Liver (tissue), 9 donors: ENCODE data around the gene PIGV. TPM values are rescaled to one million over a fixed set of nuclear protein-coding genes. Genes with fewer than 3 reads are reported as not detected.

Experiments
- DNase-seq: peaks from one replicate; pipeline ENCODE4 v3.0.0-alpha.2; 2017; ENCODE audit warnings: low spot score
- H3K27ac ChIP-seq, 2 donors: one replicate each; pipeline ENCODE4 v1.7.0; 2013; ENCODE audit warnings: inconsistent platforms in 2 of 2, low read length in 2 of 2, control low read depth in 1 of 2, low read depth in 1 of 2, mild to moderate bottlenecking in 1 of 2
- H3K27me3 ChIP-seq, 4 donors: one replicate each; pipeline versions ENCODE4 v1.6.1 to v1.7.0; 2013; ENCODE audit warnings: low read length in 3 of 4, inconsistent platforms in 1 of 4, mild to moderate bottlenecking in 1 of 4, moderate library complexity in 1 of 4; ENCODE audit not compliant: control insufficient read depth in 4 of 4, insufficient read depth in 4 of 4
- H3K36me3 ChIP-seq, 4 donors: one replicate each; pipeline versions ENCODE4 v1.6.1 to v1.7.0; 2013; ENCODE audit warnings: low read length in 3 of 4, mild to moderate bottlenecking in 3 of 4, low read depth in 1 of 4, moderate library complexity in 1 of 4; ENCODE audit not compliant: control insufficient read depth in 4 of 4, insufficient read depth in 3 of 4
- H3K4me1 ChIP-seq, 4 donors: one replicate each; pipeline versions ENCODE4 v1.6.1 to v1.7.0; 2013; ENCODE audit warnings: low read length in 3 of 4, mild to moderate bottlenecking in 3 of 4, moderate library complexity in 1 of 4; ENCODE audit not compliant: control insufficient read depth in 4 of 4, insufficient read depth in 4 of 4
- H3K4me3 ChIP-seq, 3 donors: one replicate each; pipeline versions ENCODE4 v1.6.1 to v1.7.0; 2013; ENCODE audit warnings: low read length in 3 of 3, control low read depth in 1 of 3, low read depth in 1 of 3, mild to moderate bottlenecking in 1 of 3
- H3K9ac ChIP-seq, 2 donors: one replicate each; pipeline ENCODE4 v1.7.0; 2013; ENCODE audit warnings: low read length in 2 of 2, mild to moderate bottlenecking in 2 of 2, moderate library complexity in 2 of 2, control low read depth in 1 of 2, low read depth in 1 of 2
- H3K9me3 ChIP-seq, 4 donors: one replicate each; pipeline versions ENCODE4 v1.6.1 to v1.7.0; 2013; ENCODE audit warnings: low read length in 3 of 4; ENCODE audit not compliant: control insufficient read depth in 4 of 4
- ATF3 ChIP-seq: IDR thresholded peaks from 2 replicates; pipeline ENCODE4 v1.6.1; 2016; ENCODE audit warnings: antibody characterized with exemption
- CTCF ChIP-seq: fragments of 150-350 bp; IDR thresholded peaks from 2 replicates; pipeline ENCODE4 v1.5.1; 2017; ENCODE audit warnings: improper control_type of control experiment, low read depth, low read length; ENCODE audit not compliant: missing input control
- EGR1 ChIP-seq, 2 donors: IDR thresholded peaks; 2 replicates each; pipeline ENCODE4 v1.6.1; 2016 to 2018; ENCODE audit warnings: antibody characterized with exemption in 2 of 2, low read depth in 2 of 2
- FOXA1 ChIP-seq: IDR thresholded peaks from 2 replicates; pipeline ENCODE4 v1.6.1; 2016; ENCODE audit warnings: antibody characterized with exemption
- FOXA2 ChIP-seq: IDR thresholded peaks from 2 replicates; pipeline ENCODE4 v1.6.1; 2016; ENCODE audit warnings: antibody characterized with exemption
- GABPA ChIP-seq, 2 donors: IDR thresholded peaks in 1 of 2; conservative IDR thresholded peaks in 1 of 2; 2 replicates each; pipeline ENCODE4 v1.6.1; 2016; ENCODE audit warnings: antibody characterized with exemption in 2 of 2, mild to moderate bottlenecking in 1 of 2, moderate library complexity in 1 of 2
- HNF4A ChIP-seq, 2 donors: conservative IDR thresholded peaks; 2 replicates each; pipeline ENCODE4 v1.6.1; 2016; ENCODE audit warnings: antibody characterized with exemption in 2 of 2, mild to moderate bottlenecking in 2 of 2
- HNF4G ChIP-seq: IDR thresholded peaks from 2 replicates; pipeline ENCODE4 v1.6.1; 2016; ENCODE audit warnings: antibody characterized with exemption
- JUND ChIP-seq, 2 donors: IDR thresholded peaks; 2 replicates each; pipeline ENCODE4 v1.6.1; 2016; ENCODE audit warnings: antibody characterized with exemption in 2 of 2
- MAX ChIP-seq: IDR thresholded peaks from 2 replicates; pipeline ENCODE4 v1.6.1; 2016; ENCODE audit warnings: antibody characterized with exemption
- NR2F2 ChIP-seq: IDR thresholded peaks from 2 replicates; pipeline ENCODE4 v1.6.1; 2016; ENCODE audit warnings: antibody characterized with exemption
- RAD21 ChIP-seq, 2 donors: IDR thresholded peaks; 2 replicates each; pipeline ENCODE4 v1.6.1; 2016; ENCODE audit warnings: antibody characterized with exemption in 2 of 2, mild to moderate bottlenecking in 2 of 2
- REST ChIP-seq: IDR thresholded peaks from 2 replicates; pipeline ENCODE4 v1.6.1; 2016; ENCODE audit warnings: antibody characterized with exemption, mild to moderate bottlenecking
- RXRA ChIP-seq, 2 donors: IDR thresholded peaks; 2 replicates each; pipeline ENCODE4 v1.6.1; 2017 to 2018; ENCODE audit warnings: antibody characterized with exemption in 2 of 2, mild to moderate bottlenecking in 1 of 2
- SP1 ChIP-seq: IDR thresholded peaks from 2 replicates; pipeline ENCODE4 v1.6.1; 2018; ENCODE audit warnings: antibody characterized with exemption, mild to moderate bottlenecking
- TAF1 ChIP-seq: conservative IDR thresholded peaks from 2 replicates; pipeline ENCODE4 v1.6.1; 2016; ENCODE audit warnings: antibody characterized with exemption, mild to moderate bottlenecking
- YY1 ChIP-seq: IDR thresholded peaks from 2 replicates; pipeline ENCODE4 v1.6.1; 2016; ENCODE audit warnings: antibody characterized with exemption, mild to moderate bottlenecking
- ZBTB33 ChIP-seq: IDR thresholded peaks from 2 replicates; pipeline ENCODE4 v1.6.1; 2016; ENCODE audit warnings: antibody characterized with exemption
- WGBS: extraction: QIAGEN DNeasy Blood & Tissue Kit; methylation state at CpG from one replicate; pipeline ENCODE4 v1.1.7; 2013; 5-methylcytosine and 5-hydroxymethylcytosine counted together
- polyA plus RNA-seq, 2 donors: library from polyadenylated mRNA; stranded (reverse) in 1 of 2; unstranded in 1 of 2; fragments of 200-250 nt in 1 of 2; fragments of >200 nt in 1 of 2; fragmentation: Nextera tagmentation in 1 of 2; extraction: Ambion mirVana in 1 of 2; gene quantifications; one replicate each; pipeline versions ENCODE4 v1.2.1 to v1.2.3, GENCODE V29; 2013 to 2015
- total RNA-seq, 2 donors: library from RNA; depleted of rRNA; stranded (reverse); fragments of >200 nt; gene quantifications; one replicate each; pipeline ENCODE4 v1.2.3, GENCODE V29; 2014
- donor health status: healthy.
- donor health status: healthy.
- donor health status: healthy.
- donor health status: healthy.
- donor health status: healthy.

Gene PIGV
- total and polyA plus RNA-seq, 4 donors = 13.9 to 24.3 (median 14.8) TPM

GRCh38 chr1:26784023-26784871 lies 3.5 kb upstream of the PIGV start:
- H3K9ac ChIP-seq = no peak overlapping the region
- H3K4me1 ChIP-seq = peaks cover 17 to 82% (median 67%) of the 10 kb centered on the region in 4 donors
- TF ChIP-seq MAX = peak; percentile 87
- TF ChIP-seq CTCF = no peak
- TF ChIP-seq HNF4G = peak; percentile 71
- TF ChIP-seq YY1 = peak; percentile 86
- TF ChIP-seq TAF1 = peak; percentile 82
- TF ChIP-seq NR2F2 = peak; percentile 98
- TF ChIP-seq JUND (IDR thresholded peaks at IDR 0.05) = peak; percentile 71 to 91
- peak in 1 of 2 donors; percentile 59 for TF ChIP-seq GABPA (IDR thresholded peaks at IDR 0.05 in 1 of 2, conservative IDR thresholded peaks at IDR 0.05 in 1 of 2)
- peak; percentile 90 for TF ChIP-seq REST
- peak; percentile 61 for TF ChIP-seq FOXA2
- peak; percentile 99 for TF ChIP-seq SP1
- TF ChIP-seq EGR1 (IDR thresholded peaks at IDR 0.05; ENCODE audit: low read depth in 2 of 2) = peak in 1 of 2 donors; percentile 80
- TF ChIP-seq RAD21 (IDR thresholded peaks at IDR 0.05) = peak; percentile 61 to 65
- peak; percentile 71 for TF ChIP-seq FOXA1
- peak; percentile 86 to 90 for TF ChIP-seq HNF4A (conservative IDR thresholded peaks at IDR 0.05)
- no peak for TF ChIP-seq ATF3
- TF ChIP-seq ZBTB33 = peak; percentile 82
- peak; percentile 99 for TF ChIP-seq RXRA (IDR thresholded peaks at IDR 0.05)
- no peaks in the 10 kb centered on the region for H3K9me3 ChIP-seq
- no peaks in the 10 kb centered on the region for H3K27me3 ChIP-seq
- DNase-seq = peak; percentile 83
- H3K27ac ChIP-seq = peak overlapping the region; percentile 99 to 100
- H3K36me3 ChIP-seq = peaks cover 2 to 10% (median 5%) of the 10 kb centered on the region in 4 donors
- WGBS = 73% methylated on average over 2 of the region's 2 CpGs
- H3K4me3 ChIP-seq = no peak overlapping the region
